HEK293T (cell line): ENCODE results near the gene DNMT3B.
"Not testable (repeated sequence)": the region's sequence is repeated elsewhere in the genome, so short reads cannot be mapped to it uniquely, and the experiment has no call there.

ENCODE experiments used
- CTCF ChIA-PET: fragments of 350-600 bp; formaldehyde crosslinking; extraction: SDS; loops from one replicate; lab custom pipeline; 2021; ENCODE audit warnings: antibody characterized with exemption, inconsistent platforms; lab: Yijun Ruan, JAX
- POLR2A ChIA-PET: fragments of 350-600 bp; formaldehyde crosslinking; extraction: SDS; loops from one replicate; lab custom pipeline; 2020; ENCODE audit warnings: antibody characterized with exemption, inconsistent platforms; lab: Yijun Ruan, JAX
- DNase-seq: peaks from one replicate; pipeline ENCODE4 v3.0.0; 2012; ENCODE audit warnings: mixed read lengths; ENCODE audit errors: extremely low spot score
- ARNT ChIP-seq: fragments of 450-650 bp; IDR thresholded peaks from 2 replicates; pipeline ENCODE4 v1.6.1; 2017; ENCODE audit warnings: mild to moderate bottlenecking
- BHLHE40 ChIP-seq: fragments of 450-650 bp; IDR thresholded peaks from 2 replicates; pipeline ENCODE4 v1.6.1; 2016; ENCODE audit warnings: mild to moderate bottlenecking, moderate library complexity, borderline replicate concordance
- CTBP1 ChIP-seq: fragments of 450-650 bp; IDR thresholded peaks from 2 replicates; pipeline ENCODE4 v1.6.1; 2016; ENCODE audit warnings: borderline replicate concordance
- ELF4 ChIP-seq: fragments of 450-650 bp; IDR thresholded peaks from 2 replicates; pipeline ENCODE4 v1.6.1; 2017; ENCODE audit warnings: antibody characterized with exemption
- FOXA1 ChIP-seq: fragments of 450-650 bp; IDR thresholded peaks from 2 replicates; pipeline ENCODE4 v1.6.1; 2016; ENCODE audit warnings: mild to moderate bottlenecking
- FOXK2 ChIP-seq: fragments of 450-650 bp; IDR thresholded peaks from 2 replicates; pipeline ENCODE4 v1.6.1; 2016; ENCODE audit warnings: mild to moderate bottlenecking
- FOXM1 ChIP-seq: fragments of 450-650 bp; IDR thresholded peaks from 2 replicates; pipeline ENCODE4 v1.6.1; 2017; ENCODE audit warnings: mild to moderate bottlenecking, borderline replicate concordance
- HDGF ChIP-seq: fragments of 450-650 bp; IDR thresholded peaks from 2 replicates; pipeline ENCODE4 v1.6.1; 2017; ENCODE audit warnings: antibody characterized with exemption, borderline replicate concordance
- L3MBTL2 ChIP-seq: fragments of 450-650 bp; conservative IDR thresholded peaks from 2 replicates; pipeline ENCODE4 v1.6.1; 2016; ENCODE audit warnings: mild to moderate bottlenecking
- LEF1 ChIP-seq: fragments of 450-650 bp; IDR thresholded peaks from 2 replicates; pipeline ENCODE4 v1.6.1; 2017; ENCODE audit warnings: mild to moderate bottlenecking, borderline replicate concordance
- NFRKB ChIP-seq: fragments of 450-650 bp; IDR thresholded peaks from 2 replicates; pipeline ENCODE4 v1.6.1; 2016; ENCODE audit warnings: mild to moderate bottlenecking, moderate library complexity
- PKNOX1 ChIP-seq: fragments of 450-650 bp; IDR thresholded peaks from 2 replicates; pipeline ENCODE4 v1.6.1; 2016
- SP1 ChIP-seq: fragments of 450-650 bp; IDR thresholded peaks from 2 replicates; pipeline ENCODE4 v1.6.1; 2017
- SUZ12 ChIP-seq: fragments of 450-650 bp; IDR thresholded peaks from 2 replicates; pipeline ENCODE4 v1.6.1; 2016; ENCODE audit warnings: mild to moderate bottlenecking
- TARDBP ChIP-seq: fragments of 450-650 bp; IDR thresholded peaks from 2 replicates; pipeline ENCODE4 v1.6.1; 2016
- ZNF384 ChIP-seq: fragments of 450-650 bp; IDR thresholded peaks from 2 replicates; pipeline ENCODE4 v1.6.1; 2016

Gene DNMT3B

GRCh38 chr20:32761831-32762753 lies at the start of gene DNMT3B:
DNMT3B (plus strand) TSS chr20:32762385; CDS start chr20:32780324, 17,939 bp downstream.
- DNase-seq: peak; percentile 84
- ChIA-PET POLR2A (interaction anchor here (1.0 to 3.2 kb wide), 5 partner anchors 11 to 81 kb away, joined by 3 to 19 read pairs (median 6); partner anchors contain the start of gene COMMD7), CTCF (interaction anchor here (2.5 kb wide), 1 partner anchor 16 kb away, joined by 15 read pairs; no protein-coding TSS in a partner anchor)
- TF ChIP-seq LEF1 (peak; percentile 67; the same call in 1 of the 2 replicates), ARNT (0 out of 2 replicates have a peak, but pooled peaks have one; percentile 10), PKNOX1 (peak; percentile 39; the same call in 1 of the 2 replicates), FOXM1 (0 out of 2 replicates have a peak, but pooled peaks have one; percentile 56), FOXA1 (no peak), TARDBP (no peak)

- POLR2A ChIA-PET: no interaction called here
- TF ChIP-seq PKNOX1: no peak
- no peak for TF ChIP-seq ZNF384
- TF ChIP-seq FOXA1: no peak
- no peak for TF ChIP-seq BHLHE40
- no peak for TF ChIP-seq SP1
- TF ChIP-seq NFRKB: no peak
- TF ChIP-seq SUZ12: no peak
- no peak for TF ChIP-seq LEF1
- TF ChIP-seq TARDBP: no peak
- TF ChIP-seq HDGF: no peak
- no peak for TF ChIP-seq ELF4
- TF ChIP-seq L3MBTL2: no peak
- TF ChIP-seq ARNT: no peak
- no peak for TF ChIP-seq CTBP1
- TF ChIP-seq FOXK2: no peak
- TF ChIP-seq FOXM1: no peak
- no peak for DNase-seq
- CTCF ChIA-PET: interaction anchor here (0.6 kb wide), 1 partner anchor 438 kb away, joined by 3 read pairs; no protein-coding TSS in a partner anchor
Observed at GRCh38 chr20:32718749-32719348, 43.3 kb upstream of the DNMT3B start.

GRCh38 chr20:32727683-32728082 lies 34.5 kb upstream of the DNMT3B start:
- DNase-seq: no peak

GRCh38 chr20:32728435-32728834 lies 33.8 kb upstream of the DNMT3B start:
- DNase-seq, CTCF ChIA-PET, POLR2A ChIA-PET: not testable (repeated sequence)

More at GRCh38 chr20:32727683-32728082, 34.5 kb upstream of the DNMT3B start:
- POLR2A ChIA-PET: no interaction called here
- CTCF ChIA-PET: no interaction called here
- TF ChIP-seq SUZ12 (no peak), PKNOX1 (no peak), ARNT (no peak), L3MBTL2 (no peak), LEF1 (no peak), FOXM1 (no peak), HDGF (no peak), FOXK2 (no peak), ELF4 (no peak), ZNF384 (no peak), NFRKB (no peak), BHLHE40 (no peak), TARDBP (no peak), SP1 (no peak), CTBP1 (no peak), FOXA1 (no peak)

- DNase-seq, CTCF ChIA-PET, POLR2A ChIA-PET: not testable (repeated sequence)
Observed at GRCh38 chr20:32729334-32729733, 32.9 kb upstream of the DNMT3B start.

- CTCF ChIA-PET: no interaction called here
Observed at GRCh38 chr20:32731882-32732266, 30.3 kb upstream of the DNMT3B start.

More at GRCh38 chr20:32731882-32732266, 30.3 kb upstream of the DNMT3B start:
- TF ChIP-seq BHLHE40 (no peak), TARDBP (no peak), HDGF (no peak), ELF4 (no peak), SP1 (no peak), ZNF384 (no peak)
- POLR2A ChIA-PET: no interaction called here
- no peak for DNase-seq
